GM23248 (cell line): Measurements from ENCODE around the gene CHD9.

ENCODE experiments used
- EZH2 ChIP-seq: fragments of 200-600 bp; sonication (generic); IDR thresholded peaks from 2 replicates; pipeline ENCODE4 v1.6.1; 2018; ENCODE audit warnings: antibody characterized with exemption, mild to moderate bottlenecking; ENCODE audit not compliant: insufficient read depth, poor library complexity, severe bottlenecking
- EZH2phosphoT487 ChIP-seq: fragments of 200-600 bp; sonication (generic); IDR thresholded peaks from 2 replicates; pipeline ENCODE4 v1.6.1; 2018; ENCODE audit warnings: antibody characterized with exemption, moderate library complexity, mild to moderate bottlenecking, low read depth; ENCODE audit not compliant: insufficient read depth

DNA sequence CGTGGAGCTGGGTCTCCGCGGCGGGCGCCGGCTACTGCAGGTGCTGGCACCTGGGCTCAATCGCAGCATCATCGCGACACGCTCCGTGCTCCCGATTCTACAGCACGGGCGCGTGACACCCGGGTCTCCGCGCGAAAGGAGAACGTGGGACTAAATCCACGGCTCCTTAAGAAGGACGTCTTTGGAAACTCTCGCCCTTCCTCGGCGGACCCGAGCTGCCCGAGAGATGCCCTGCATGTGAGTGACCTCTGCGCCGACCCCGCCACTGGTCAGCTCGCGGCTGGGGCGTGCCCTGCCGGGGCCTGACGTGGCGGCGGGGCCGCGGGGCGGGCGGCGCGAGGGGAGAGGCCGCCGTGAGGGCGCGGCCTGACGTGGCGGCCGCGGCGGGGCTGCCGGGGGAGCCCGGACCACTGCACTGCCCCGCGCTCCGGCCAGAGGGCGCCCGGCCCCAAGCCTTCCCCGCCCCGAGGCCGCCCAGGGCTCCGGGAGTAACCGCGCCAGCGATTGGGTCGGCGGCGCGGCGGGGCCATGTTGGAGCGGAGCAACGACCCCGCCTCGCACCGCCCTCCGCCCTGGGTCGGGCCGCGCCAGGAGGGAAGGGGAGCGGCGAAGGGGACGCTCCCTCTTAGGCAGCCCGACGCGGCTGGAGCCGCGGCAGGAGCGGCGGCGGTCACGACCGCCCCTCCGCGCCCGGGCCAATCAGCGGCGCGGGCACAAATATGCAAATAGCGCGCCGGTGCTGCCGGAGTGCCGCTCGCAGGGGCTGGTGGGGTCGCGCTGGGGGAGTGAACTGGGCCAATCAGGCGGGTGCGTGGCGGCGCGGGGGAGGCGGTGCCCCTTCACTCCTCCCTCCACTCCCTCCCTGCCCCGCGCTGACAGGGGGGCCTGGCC lies 75.6 kb downstream of the CHD9 start:
- no peak for TF ChIP-seq EZH2
- TF ChIP-seq EZH2phosphoT487: no peak
